Activated naive CD8-positive, alpha-beta T cell treated with anti-CD3 and anti-CD28 coated beads, Interleukin-2, amount 50 U/mL, for 24 hours (primary cell): ENCODE results near the gene CSE1L.
"Not testable (repeated sequence)": the region's sequence is repeated elsewhere in the genome, so short reads cannot be mapped to it uniquely, and the experiment has no call there.

Experiments used
- ATAC-seq: fragments of 150-1000 bp; cut with Tn5 transposase; one replicate; pipeline ENCODE4 v1.10.0; 2021
- DNase-seq: peaks from one replicate; pipeline ENCODE4 v3.0.0; 2021
- H3K27ac Mint-ChIP-seq: one replicate; pipeline ENCODE4 v1.8.0; 2021; ENCODE audit warnings: mild to moderate bottlenecking, mixed read lengths
- H3K27me3 Mint-ChIP-seq: one replicate; pipeline ENCODE4 v1.8.0; 2021; ENCODE audit warnings: mixed read lengths
- H3K36me3 Mint-ChIP-seq: one replicate; pipeline ENCODE4 v1.8.0; 2021; ENCODE audit warnings: low read depth, mixed read lengths
- H3K4me1 Mint-ChIP-seq: one replicate; pipeline ENCODE4 v1.8.0; 2021; ENCODE audit warnings: mixed read lengths
- H3K4me3 Mint-ChIP-seq: one replicate; pipeline ENCODE4 v1.8.0; 2021; ENCODE audit warnings: mild to moderate bottlenecking, moderate library complexity, mixed read lengths
- H3K9me3 Mint-ChIP-seq: one replicate; pipeline ENCODE4 v1.8.0; 2021; ENCODE audit warnings: mixed read lengths

Gene CSE1L

GRCh38 chr20:49046087-49046900 lies at the start of gene CSE1L:
Gene CSE1L (plus strand): TSS chr20:49046312. CDS start chr20:49058464, 12,152 bp downstream.
- Mint-ChIP-seq H3K4me3 (peak within 1 kb of the TSS; percentile 92), H3K27me3 (no peaks in the 10 kb centered on the region), H3K9me3 (no peaks in the 10 kb centered on the region), H3K4me1 (peaks cover 36% of the 10 kb centered on the region), H3K36me3 (peaks cover 35% of the 10 kb centered on the region), H3K27ac (peak within 1 kb of the TSS; percentile 99)
- ATAC-seq: peak; percentile 94
- DNase-seq: peak; percentile 94

- peaks cover 30% of the 10 kb centered on the region for H3K36me3 Mint-ChIP-seq
- ATAC-seq: no peak
- DNase-seq: no peak
- H3K27me3 Mint-ChIP-seq: no peaks in the 10 kb centered on the region
- no peaks in the 10 kb centered on the region for H3K4me1 Mint-ChIP-seq
- H3K27ac Mint-ChIP-seq: no peak overlapping the region
- H3K4me3 Mint-ChIP-seq: no peak overlapping the region
- H3K9me3 Mint-ChIP-seq: no peaks in the 10 kb centered on the region
These were observed 45.9 kb upstream of the CSE1L start for GRCh38 chr20:48999890-49000870.

- DNase-seq (no peak), ATAC-seq (no peak)
- no peak overlapping the region for H3K4me3 Mint-ChIP-seq
- peaks cover 33% of the 10 kb centered on the region for H3K36me3 Mint-ChIP-seq
- H3K27me3 Mint-ChIP-seq: no peaks in the 10 kb centered on the region
- H3K27ac Mint-ChIP-seq: no peak overlapping the region
- no peaks in the 10 kb centered on the region for H3K9me3 Mint-ChIP-seq
- H3K4me1 Mint-ChIP-seq: no peaks in the 10 kb centered on the region
These were observed 44.4 kb upstream of the CSE1L start for GRCh38 chr20:49001741-49002140.

- no peak overlapping the region for H3K27ac Mint-ChIP-seq
- DNase-seq (no peak), ATAC-seq (no peak)
- no peaks in the 10 kb centered on the region for H3K9me3 Mint-ChIP-seq
- no peaks in the 10 kb centered on the region for H3K4me1 Mint-ChIP-seq
- H3K27me3 Mint-ChIP-seq: no peaks in the 10 kb centered on the region
- peaks cover 25% of the 10 kb centered on the region for H3K36me3 Mint-ChIP-seq
- H3K4me3 Mint-ChIP-seq: no peak overlapping the region
These were observed 39.6 kb upstream of the CSE1L start for GRCh38 chr20:49006446-49006980.

GRCh38 chr20:49009899-49010631 lies 36.0 kb upstream of the CSE1L start:
- Mint-ChIP-seq H3K9me3 (no peaks in the 10 kb centered on the region), H3K4me1 (no peaks in the 10 kb centered on the region), H3K27ac (no peak overlapping the region), H3K36me3 (peaks cover 40% of the 10 kb centered on the region), H3K27me3 (no peaks in the 10 kb centered on the region), H3K4me3 (no peak overlapping the region)
- DNase-seq: no peak
- no peak for ATAC-seq

GRCh38 chr20:49024220-49024619 lies 21.9 kb upstream of the CSE1L start:
- Mint-ChIP-seq H3K36me3 (peaks cover 38% of the 10 kb centered on the region), H3K4me3 (no peak overlapping the region), H3K27me3 (no peaks in the 10 kb centered on the region), H3K4me1 (no peaks in the 10 kb centered on the region), H3K9me3 (no peaks in the 10 kb centered on the region), H3K27ac (no peak overlapping the region)
- ATAC-seq (no peak), DNase-seq (no peak)

GRCh38 chr20:49028177-49028576 lies 17.9 kb upstream of the CSE1L start:
- H3K9me3 Mint-ChIP-seq, ATAC-seq, DNase-seq, H3K27ac Mint-ChIP-seq, H3K4me3 Mint-ChIP-seq, H3K4me1 Mint-ChIP-seq, H3K27me3 Mint-ChIP-seq: not testable (repeated sequence)
- peaks cover 34% of the 10 kb centered on the region for H3K36me3 Mint-ChIP-seq

- ATAC-seq (no peak), DNase-seq (no peak)
- Mint-ChIP-seq H3K27me3 (no peaks in the 10 kb centered on the region), H3K4me1 (no peaks in the 10 kb centered on the region), H3K9me3 (no peaks in the 10 kb centered on the region), H3K4me3 (no peak overlapping the region), H3K27ac (no peak overlapping the region), H3K36me3 (peaks cover 37% of the 10 kb centered on the region)
These were observed 17.4 kb upstream of the CSE1L start for GRCh38 chr20:49028684-49029083.

GRCh38 chr20:49029203-49029602 lies 16.9 kb upstream of the CSE1L start:
- no peaks in the 10 kb centered on the region for H3K4me1 Mint-ChIP-seq
- H3K27me3 Mint-ChIP-seq: no peaks in the 10 kb centered on the region
- peak overlapping the region; percentile 25 for H3K27ac Mint-ChIP-seq
- no peak overlapping the region for H3K4me3 Mint-ChIP-seq
- no peak for DNase-seq
- peaks cover 38% of the 10 kb centered on the region for H3K36me3 Mint-ChIP-seq
- no peak for ATAC-seq
- H3K9me3 Mint-ChIP-seq: no peaks in the 10 kb centered on the region

GRCh38 chr20:49030954-49031619 lies 15.0 kb upstream of the CSE1L start:
- Mint-ChIP-seq H3K4me3 (no peak overlapping the region), H3K9me3 (no peaks in the 10 kb centered on the region), H3K27ac (no peak overlapping the region), H3K4me1 (no peaks in the 10 kb centered on the region), H3K36me3 (peaks cover 30% of the 10 kb centered on the region), H3K27me3 (no peaks in the 10 kb centered on the region)
- DNase-seq (no peak), ATAC-seq (no peak)

- Mint-ChIP-seq H3K4me1 (peaks cover 6% of the 10 kb centered on the region), H3K9me3 (no peaks in the 10 kb centered on the region), H3K4me3 (no peak overlapping the region), H3K36me3 (peaks cover 24% of the 10 kb centered on the region), H3K27me3 (no peaks in the 10 kb centered on the region), H3K27ac (no peak overlapping the region)
- no peak for DNase-seq
- no peak for ATAC-seq
These were observed 13.7 kb upstream of the CSE1L start for GRCh38 chr20:49032455-49032854.

- DNase-seq (no peak), ATAC-seq (no peak)
- H3K4me3 Mint-ChIP-seq: no peak overlapping the region
- H3K27me3 Mint-ChIP-seq: no peaks in the 10 kb centered on the region
- H3K36me3 Mint-ChIP-seq: peaks cover 17% of the 10 kb centered on the region
- H3K9me3 Mint-ChIP-seq: no peaks in the 10 kb centered on the region
- no peak overlapping the region for H3K27ac Mint-ChIP-seq
- H3K4me1 Mint-ChIP-seq: peaks cover 19% of the 10 kb centered on the region
These were observed 11.9 kb upstream of the CSE1L start for GRCh38 chr20:49034070-49034732.

GRCh38 chr20:49037962-49038387 lies 8.1 kb upstream of the CSE1L start:
- Mint-ChIP-seq H3K4me1 (peaks cover 22% of the 10 kb centered on the region), H3K4me3 (no peak overlapping the region), H3K36me3 (peaks cover 12% of the 10 kb centered on the region), H3K27ac (peak overlapping the region; percentile 84), H3K27me3 (no peaks in the 10 kb centered on the region), H3K9me3 (no peaks in the 10 kb centered on the region)
- DNase-seq (peak; percentile 20), ATAC-seq (peak; percentile 84)
